Testis (tissue), 3 donors: ENCODE measurements around the gene UBE3B. TPM values are rescaled to one million over a fixed set of nuclear protein-coding genes. Genes with fewer than 3 reads are reported as not detected.

Experiments used
- DNase-seq: peaks from one replicate; pipeline ENCODE4 v3.0.0-alpha.2; 2019
- H3K27ac ChIP-seq, 2 donors: fragments of 200-600 bp; sonication (generic); one replicate each; pipeline ENCODE4 v1.5.1; 2019
- H3K27me3 ChIP-seq: fragments of 200-600 bp; sonication (generic); one replicate; pipeline ENCODE4 v1.5.1; 2019
- H3K36me3 ChIP-seq: fragments of 200-600 bp; sonication (generic); one replicate; pipeline ENCODE4 v1.5.1; 2017; ENCODE audit warnings: low read depth; ENCODE audit errors: missing control alignments
- H3K4me1 ChIP-seq: fragments of 200-600 bp; sonication (generic); one replicate; pipeline ENCODE4 v1.5.1; 2019
- H3K4me3 ChIP-seq, 2 donors: fragments of 200-600 bp; sonication (generic); one replicate each; pipeline ENCODE4 v1.5.1; 2017 to 2019
- H3K9me3 ChIP-seq: fragments of 200-600 bp; sonication (generic); one replicate; pipeline ENCODE4 v1.5.1; 2017
- POLR2A ChIP-seq: fragments of 450-650 bp; IDR thresholded peaks from one replicate; pipeline ENCODE4 v1.6.1; 2017; ENCODE audit warnings: antibody characterized with exemption, mild to moderate bottlenecking, moderate library complexity
- WGBS, 2 donors: methylation state at CpG; one replicate each; pipeline ENCODE4 v1.1.5; 2018; 5-methylcytosine and 5-hydroxymethylcytosine counted together
- intact Hi-C: fragments of 100-400 bp; cut with DNase I; formaldehyde crosslinking; loops from one replicate; pipeline ENCODE4 v1.15.1; 2023; ENCODE audit warnings: low total_unique reads
- polyA plus RNA-seq: library from polyadenylated mRNA; stranded (reverse); fragments of 350-450 nt; fragmentation: Illumina TruSeq; extraction: RNeasy Lipid Tissue Mini Kit (QIAGEN cat#74804); gene quantifications from one replicate; pipeline ENCODE4 v1.2.3, GENCODE V29; 2014; ENCODE audit warnings: low read depth, low replicate concordance; ENCODE audit not compliant: insufficient read depth
- total RNA-seq, 2 donors: library from RNA; depleted of rRNA; stranded (reverse); fragments of >200 nt; gene quantifications; one replicate each; pipeline ENCODE4 v1.2.3, GENCODE V29; 2016
- TF ChIP-seq, protein P1 (sequence below), 3 experiments: fragments of 450-650 bp in 2 of 3; fragments of 200-600 bp in 1 of 3; sonication (generic) in 1 of 3; IDR thresholded peaks; one replicate each; pipeline ENCODE4 v1.5.1; 2016 to 2019; ENCODE audit warnings: antibody characterized with exemption in 3 of 3, mild to moderate bottlenecking in 2 of 3, moderate library complexity in 1 of 3

The UBE3B gene
- total and polyA plus RNA-seq, 3 donors from 2014 or later, result 38.1 to 66.8 (median 65.6) TPM

DNA sequence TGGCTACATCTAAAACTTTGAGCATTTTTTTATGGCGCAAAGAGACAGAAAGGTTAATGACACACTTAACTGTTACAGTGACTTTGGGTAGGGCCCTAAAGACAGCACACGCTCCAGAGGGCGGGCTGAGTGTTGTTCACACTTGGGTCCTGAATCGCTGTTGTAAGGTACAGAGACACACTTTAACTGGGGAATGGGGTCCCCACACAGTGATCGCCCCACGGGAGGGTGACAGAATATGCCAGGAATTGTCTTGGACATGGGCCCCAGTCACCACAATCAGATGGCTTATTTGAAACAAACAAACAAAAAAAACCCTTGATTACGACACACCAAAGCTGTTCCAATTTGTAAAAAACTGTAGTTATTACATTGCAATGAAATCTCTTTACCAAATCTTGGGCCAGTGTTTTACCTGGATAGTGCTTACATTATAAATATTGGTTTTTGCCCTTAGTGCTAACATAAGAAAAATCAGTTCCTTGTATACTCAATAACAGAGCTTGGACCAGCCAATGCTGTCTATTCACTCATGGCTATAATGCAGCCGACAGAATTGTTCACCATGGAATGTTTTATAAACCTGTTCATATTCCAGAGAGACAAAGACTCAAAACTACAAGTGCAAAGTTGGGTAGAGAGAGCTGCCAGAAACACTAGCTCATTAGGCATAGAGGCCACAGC, 28.6 kb upstream of the UBE3B start:
- H3K27ac ChIP-seq, result no peak overlapping the region
- WGBS, 2 donors, result 93% methylated on average over 8 of the region's 8 CpGs
- intact Hi-C loops, result no loop called here

DNA sequence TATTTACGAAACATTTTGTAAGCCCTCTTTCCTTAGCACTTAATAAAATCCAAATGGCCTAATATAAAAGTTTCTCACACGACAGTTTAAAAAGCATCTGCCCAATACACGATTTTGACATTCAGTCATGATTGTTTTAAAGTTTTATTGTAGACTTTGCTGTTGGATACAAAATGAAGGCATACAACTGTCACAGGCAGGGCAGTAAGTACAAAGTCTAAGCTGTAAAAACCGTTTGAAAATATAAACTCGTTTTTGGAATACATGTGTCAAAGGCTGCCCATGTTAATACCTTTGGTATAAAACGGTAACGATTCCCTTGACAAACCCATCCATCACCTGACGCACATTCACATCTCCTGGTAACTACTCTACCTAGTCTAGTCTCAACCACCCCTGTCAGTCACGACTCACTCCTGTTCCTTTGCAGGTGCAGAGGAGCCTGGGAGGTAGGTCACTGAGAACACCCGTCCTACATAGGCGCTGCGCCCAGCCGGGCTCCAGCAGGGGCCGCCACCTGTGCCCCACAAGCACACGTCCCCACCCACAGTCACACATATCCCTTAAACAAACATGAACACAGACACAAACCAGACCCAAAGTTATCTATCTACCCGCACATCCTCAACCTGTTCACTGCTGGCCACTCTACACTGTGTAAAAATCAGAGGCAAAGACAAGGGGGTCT, 27.4 kb upstream of the UBE3B start:
- Histone ChIP-seq H3K4me3 (no peak overlapping the region), H3K36me3 (no peaks in the 10 kb centered on the region), H3K27ac (no peak overlapping the region), H3K4me1 (no peaks in the 10 kb centered on the region), H3K9me3 (no peaks in the 10 kb centered on the region), H3K27me3 (no peaks in the 10 kb centered on the region)
- intact Hi-C loops, result no loop called here
- 89 to 91% methylated on average over 15 to 16 of the region's 16 CpGs for WGBS, 2 donors
- no peak for TF ChIP-seq POLR2A
- TF ChIP-seq, protein P1, sequence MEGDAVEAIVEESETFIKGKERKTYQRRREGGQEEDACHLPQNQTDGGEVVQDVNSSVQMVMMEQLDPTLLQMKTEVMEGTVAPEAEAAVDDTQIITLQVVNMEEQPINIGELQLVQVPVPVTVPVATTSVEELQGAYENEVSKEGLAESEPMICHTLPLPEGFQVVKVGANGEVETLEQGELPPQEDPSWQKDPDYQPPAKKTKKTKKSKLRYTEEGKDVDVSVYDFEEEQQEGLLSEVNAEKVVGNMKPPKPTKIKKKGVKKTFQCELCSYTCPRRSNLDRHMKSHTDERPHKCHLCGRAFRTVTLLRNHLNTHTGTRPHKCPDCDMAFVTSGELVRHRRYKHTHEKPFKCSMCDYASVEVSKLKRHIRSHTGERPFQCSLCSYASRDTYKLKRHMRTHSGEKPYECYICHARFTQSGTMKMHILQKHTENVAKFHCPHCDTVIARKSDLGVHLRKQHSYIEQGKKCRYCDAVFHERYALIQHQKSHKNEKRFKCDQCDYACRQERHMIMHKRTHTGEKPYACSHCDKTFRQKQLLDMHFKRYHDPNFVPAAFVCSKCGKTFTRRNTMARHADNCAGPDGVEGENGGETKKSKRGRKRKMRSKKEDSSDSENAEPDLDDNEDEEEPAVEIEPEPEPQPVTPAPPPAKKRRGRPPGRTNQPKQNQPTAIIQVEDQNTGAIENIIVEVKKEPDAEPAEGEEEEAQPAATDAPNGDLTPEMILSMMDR (IDR thresholded peaks at IDR 0.05), result no peak
- DNase-seq, result no peak

More for the DNA sequence above, 28.6 kb upstream of the UBE3B start:
- H3K36me3 ChIP-seq, result no peaks in the 10 kb centered on the region
- H3K4me3 ChIP-seq, result no peak overlapping the region
- H3K4me1 ChIP-seq, result no peaks in the 10 kb centered on the region
- H3K9me3 ChIP-seq, result no peaks in the 10 kb centered on the region
- DNase-seq, result no peak
- H3K27me3 ChIP-seq, result no peaks in the 10 kb centered on the region
- TF ChIP-seq POLR2A, result no peak
- TF ChIP-seq, protein P1 (IDR thresholded peaks at IDR 0.05), result no peak

DNA sequence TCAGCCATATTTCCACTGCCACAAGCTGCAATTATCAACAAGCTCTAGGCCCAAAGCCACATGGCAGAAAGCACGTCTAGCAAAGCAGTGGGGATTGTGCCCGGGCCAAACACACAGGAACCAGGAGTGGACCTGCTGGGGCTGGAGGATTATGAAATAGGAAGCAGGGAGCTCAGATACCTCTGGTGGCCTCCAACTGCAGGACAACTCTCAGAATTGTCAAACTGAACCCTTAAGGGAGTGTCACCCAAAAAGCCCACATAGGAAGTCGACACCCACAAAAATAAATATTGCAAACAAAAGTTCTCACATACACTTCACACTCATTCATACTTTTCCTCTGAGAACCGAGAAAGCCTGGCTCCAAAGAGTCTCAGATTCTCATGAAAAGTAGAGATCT, 26.5 kb upstream of the UBE3B start:
- H3K27ac ChIP-seq, result no peak overlapping the region
- WGBS, 2 donors, result 79 to 86% methylated on average over 4 of the region's 4 CpGs
- TF ChIP-seq POLR2A, result no peak
- TF ChIP-seq, protein P1 (IDR thresholded peaks at IDR 0.05), result no peak
- H3K4me1 ChIP-seq, result no peaks in the 10 kb centered on the region
- no peaks in the 10 kb centered on the region for H3K36me3 ChIP-seq
- H3K4me3 ChIP-seq, result no peak overlapping the region
- no peak for DNase-seq
- intact Hi-C loops, result no loop called here
- no peaks in the 10 kb centered on the region for H3K27me3 ChIP-seq
- H3K9me3 ChIP-seq, result no peaks in the 10 kb centered on the region

DNA sequence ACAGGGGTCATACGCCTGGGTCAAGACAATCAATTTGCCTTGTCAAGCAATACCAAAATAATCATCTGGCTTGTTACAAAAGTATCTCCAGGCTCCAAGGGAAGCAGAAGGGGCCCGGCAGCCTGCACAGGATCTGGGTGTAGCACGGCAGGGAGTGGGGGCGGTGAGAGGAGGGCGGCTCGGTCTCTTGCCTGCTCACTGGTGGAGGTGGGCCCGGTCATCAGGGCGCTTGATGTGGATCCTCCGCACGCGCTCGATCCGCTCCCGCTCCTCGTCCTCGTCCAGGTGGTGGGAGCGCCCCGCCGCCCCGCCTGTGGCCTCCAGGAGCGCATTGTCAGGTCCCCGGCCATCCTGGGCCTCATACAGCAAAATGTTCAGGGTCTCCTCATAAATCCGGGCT, 26.0 kb upstream of the UBE3B start:
- no peaks in the 10 kb centered on the region for H3K36me3 ChIP-seq
- no peak for TF ChIP-seq POLR2A
- TF ChIP-seq, protein P1 (IDR thresholded peaks at IDR 0.05), result no peak
- intact Hi-C loops, result no loop called here
- no peak overlapping the region for H3K27ac ChIP-seq
- DNase-seq, result no peak
- no peaks in the 10 kb centered on the region for H3K27me3 ChIP-seq
- no peak overlapping the region for H3K4me3 ChIP-seq
- no peaks in the 10 kb centered on the region for H3K9me3 ChIP-seq
- WGBS, 2 donors, result 87 to 94% methylated on average over 14 to 23 of the region's 23 CpGs
- H3K4me1 ChIP-seq, result no peaks in the 10 kb centered on the region

DNA sequence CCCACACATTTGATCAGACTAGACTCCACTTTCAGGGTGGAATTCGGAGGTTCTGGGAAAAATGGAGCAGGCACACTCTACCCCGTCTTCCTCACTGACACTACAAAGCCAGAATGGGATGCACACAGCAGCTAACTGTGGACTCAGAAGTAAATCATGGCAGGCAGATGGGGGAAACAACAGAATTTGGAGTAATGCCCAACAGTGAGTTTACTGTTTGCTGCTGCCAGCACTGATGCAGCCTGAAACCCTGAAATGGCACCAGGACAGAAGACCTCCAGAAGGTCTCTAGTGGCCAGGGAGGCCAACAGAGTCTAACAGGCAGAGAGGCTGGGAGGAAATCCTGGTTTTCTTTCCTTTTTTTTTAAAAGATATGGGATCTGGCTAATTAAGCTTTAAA, 24.9 kb upstream of the UBE3B start:
- H3K4me3 ChIP-seq, result no peak overlapping the region
- TF ChIP-seq, protein P1 (IDR thresholded peaks at IDR 0.05), result no peak
- TF ChIP-seq POLR2A, result no peak
- H3K27ac ChIP-seq, result no peak overlapping the region
- H3K4me1 ChIP-seq, result no peaks in the 10 kb centered on the region
- H3K27me3 ChIP-seq, result no peaks in the 10 kb centered on the region
- 73 to 91% methylated on average over 2 of the region's 2 CpGs for WGBS, 2 donors
- no peak for DNase-seq
- H3K36me3 ChIP-seq, result no peaks in the 10 kb centered on the region
- intact Hi-C loops, result no loop called here
- no peaks in the 10 kb centered on the region for H3K9me3 ChIP-seq
